ENCODE results near the gene HARS2.
"Not testable (repeated sequence)": the region's sequence is repeated elsewhere in the genome, so short reads cannot be mapped to it uniquely, and the experiment has no call there.

The HARS2 gene

DNA sequence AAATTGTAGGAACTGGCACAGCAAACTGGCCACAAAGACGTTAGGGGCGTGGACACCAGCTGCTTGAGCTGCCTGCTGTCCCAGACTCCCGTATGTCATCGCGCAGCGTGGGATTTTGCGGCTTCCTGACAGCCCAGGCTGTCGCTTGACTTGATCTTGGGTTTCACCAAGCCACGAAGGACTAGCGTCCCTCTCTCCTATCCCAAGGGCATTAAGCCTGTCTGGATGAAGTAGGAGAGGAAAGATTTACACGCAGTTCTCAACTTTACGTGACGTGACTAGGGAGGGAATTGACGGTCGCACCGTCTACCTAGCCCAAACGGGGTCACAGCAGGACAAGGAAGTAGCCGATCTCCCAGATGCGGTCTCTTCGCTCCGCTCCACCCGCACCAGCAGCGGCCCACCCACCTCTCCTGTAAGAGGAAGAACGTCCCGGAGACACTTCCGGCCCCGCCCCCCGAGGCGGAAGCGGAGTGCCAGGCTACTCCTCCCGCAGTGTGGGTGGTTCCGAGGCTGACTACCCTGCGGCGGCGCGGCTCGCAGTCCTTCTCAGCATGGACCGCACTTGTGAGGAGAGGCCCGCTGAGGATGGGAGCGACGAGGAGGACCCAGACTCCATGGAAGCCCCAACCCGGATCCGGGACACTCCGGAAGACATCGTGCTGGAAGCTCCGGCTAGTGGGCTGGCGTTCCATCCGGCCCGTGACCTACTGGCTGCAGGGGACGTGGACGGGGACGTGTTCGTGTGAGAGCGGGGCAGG lies 26.7 kb upstream of the HARS2 start, which contains the start of gene WDR55:
Gene WDR55, plus strand, starts transcription at position 546 of the 761 bp plus-strand sequence. Its CDS starts 9 bp downstream, at position 555.
- TF ChIP-seq, protein P1, sequence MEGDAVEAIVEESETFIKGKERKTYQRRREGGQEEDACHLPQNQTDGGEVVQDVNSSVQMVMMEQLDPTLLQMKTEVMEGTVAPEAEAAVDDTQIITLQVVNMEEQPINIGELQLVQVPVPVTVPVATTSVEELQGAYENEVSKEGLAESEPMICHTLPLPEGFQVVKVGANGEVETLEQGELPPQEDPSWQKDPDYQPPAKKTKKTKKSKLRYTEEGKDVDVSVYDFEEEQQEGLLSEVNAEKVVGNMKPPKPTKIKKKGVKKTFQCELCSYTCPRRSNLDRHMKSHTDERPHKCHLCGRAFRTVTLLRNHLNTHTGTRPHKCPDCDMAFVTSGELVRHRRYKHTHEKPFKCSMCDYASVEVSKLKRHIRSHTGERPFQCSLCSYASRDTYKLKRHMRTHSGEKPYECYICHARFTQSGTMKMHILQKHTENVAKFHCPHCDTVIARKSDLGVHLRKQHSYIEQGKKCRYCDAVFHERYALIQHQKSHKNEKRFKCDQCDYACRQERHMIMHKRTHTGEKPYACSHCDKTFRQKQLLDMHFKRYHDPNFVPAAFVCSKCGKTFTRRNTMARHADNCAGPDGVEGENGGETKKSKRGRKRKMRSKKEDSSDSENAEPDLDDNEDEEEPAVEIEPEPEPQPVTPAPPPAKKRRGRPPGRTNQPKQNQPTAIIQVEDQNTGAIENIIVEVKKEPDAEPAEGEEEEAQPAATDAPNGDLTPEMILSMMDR (IDR thresholded peaks at IDR 0.05; ENCODE audit: control insufficient read depth, insufficient read depth, low read depth, low read length, missing control alignments): no peak
- DNase-seq (ENCODE audit: low read depth): peak; percentile 46
- peak within 1 kb of the TSS; percentile 91 for H3K4me3 ChIP-seq (ENCODE audit: control insufficient read depth, low read depth, low read length)

DNA sequence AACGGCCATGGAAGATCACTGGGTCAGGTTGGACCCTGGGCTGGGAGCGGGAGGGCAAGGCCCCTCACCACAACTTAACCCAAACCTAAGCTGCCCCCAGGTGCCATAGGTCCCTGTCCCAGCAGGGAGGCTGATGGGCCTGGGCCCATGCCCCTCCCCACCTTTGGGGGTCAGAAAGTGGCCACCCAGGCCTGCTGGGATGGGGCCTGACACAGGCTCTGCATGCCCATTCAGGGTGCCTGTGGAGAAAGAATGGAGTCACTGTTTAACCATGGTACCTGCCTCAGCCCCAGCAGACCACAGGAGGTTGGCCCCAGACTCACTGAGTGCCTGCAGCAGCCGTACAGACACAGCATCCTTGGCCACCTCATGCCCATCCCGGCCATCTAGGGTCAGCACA lies 20.2 kb upstream of the HARS2 start:
- not testable (repeated sequence) for DNase-seq (ENCODE audit: low read depth); H3K4me3 ChIP-seq (ENCODE audit: control insufficient read depth, low read depth, low read length)

DNA sequence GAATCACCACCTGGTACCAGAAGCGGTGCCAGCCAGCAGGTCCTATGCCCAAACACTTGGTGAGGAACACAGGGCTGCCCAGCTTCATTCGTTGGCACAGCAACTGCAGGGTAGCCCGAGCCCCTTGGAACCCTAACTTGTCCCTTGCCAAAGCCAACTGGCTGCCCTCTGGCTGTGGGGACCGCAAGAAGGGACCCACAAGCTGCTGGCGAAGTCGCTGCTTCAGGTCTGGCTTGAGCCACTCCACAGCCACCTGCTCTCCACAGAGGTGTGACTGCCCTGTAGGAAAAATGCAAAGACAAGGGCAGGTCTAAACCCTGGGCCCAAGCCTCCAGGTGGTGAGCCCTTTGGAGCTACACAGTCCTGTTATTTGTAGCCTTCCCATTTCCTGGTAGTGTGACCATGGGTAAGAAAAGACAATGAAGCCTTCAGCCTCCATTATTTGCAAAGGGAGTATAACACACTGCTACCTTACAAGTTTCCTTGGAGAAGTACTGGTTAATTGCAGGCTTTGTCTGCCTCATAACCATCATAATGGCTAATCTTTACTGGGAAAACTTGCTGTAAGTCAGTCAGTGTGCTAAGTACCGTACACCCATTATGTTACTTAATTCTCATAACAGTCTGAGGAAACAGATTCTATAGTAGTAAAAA lies 19.7 kb upstream of the HARS2 start:
- DNase-seq (ENCODE audit: low read depth): no peak
- no peak overlapping the region for H3K4me3 ChIP-seq (ENCODE audit: control insufficient read depth, low read depth, low read length)
- TF ChIP-seq, protein P1 (IDR thresholded peaks at IDR 0.05; ENCODE audit: control insufficient read depth, insufficient read depth, low read depth, low read length, missing control alignments): no peak

GRCh38 chr5:140672455-140673186 lies 18.6 kb upstream of the HARS2 start:
- no peak overlapping the region for H3K4me3 ChIP-seq (ENCODE audit: control insufficient read depth, low read depth, low read length)
- DNase-seq (ENCODE audit: low read depth): no peak
- TF ChIP-seq, protein P1 (IDR thresholded peaks at IDR 0.05; ENCODE audit: control insufficient read depth, insufficient read depth, low read depth, low read length, missing control alignments): no peak

GRCh38 chr5:140673187-140673976 lies 17.9 kb upstream of the HARS2 start, which contains the start of gene DND1:
DND1 (minus strand) TSS chr5:140673576; CDS start chr5:140673542, 34 bp downstream.
- DNase-seq (ENCODE audit: low read depth): no peak
- TF ChIP-seq, protein P1 (IDR thresholded peaks at IDR 0.05; ENCODE audit: control insufficient read depth, insufficient read depth, low read depth, low read length, missing control alignments): no peak
- no peak within 1 kb of the TSS for H3K4me3 ChIP-seq (ENCODE audit: control insufficient read depth, low read depth, low read length)

DNA sequence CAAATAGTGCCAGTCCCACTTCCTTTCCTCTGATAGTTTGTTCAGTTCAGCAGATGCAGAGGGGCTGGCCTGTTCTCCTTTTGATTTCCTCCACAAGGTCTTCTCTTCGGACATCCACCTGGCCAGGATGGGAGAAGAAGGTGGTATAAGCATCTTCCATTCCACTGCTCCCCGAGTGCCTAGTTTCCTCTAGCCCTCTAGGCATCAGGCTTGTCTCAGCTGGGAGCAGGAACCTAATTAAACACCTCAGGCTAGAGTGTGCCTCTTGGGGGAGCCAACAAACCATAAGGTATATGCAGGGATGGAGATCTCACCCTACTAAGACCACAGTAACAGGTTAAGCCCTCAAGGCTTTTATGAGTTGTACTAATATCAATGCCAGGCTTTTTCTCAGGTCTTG lies 17.0 kb upstream of the HARS2 start:
- no peak for DNase-seq (ENCODE audit: low read depth)
- no peak overlapping the region for H3K4me3 ChIP-seq (ENCODE audit: control insufficient read depth, low read depth, low read length)

More for the DNA sequence above, 17.0 kb upstream of the HARS2 start:
- TF ChIP-seq, protein P1 (IDR thresholded peaks at IDR 0.05; ENCODE audit: control insufficient read depth, insufficient read depth, low read depth, low read length, missing control alignments): no peak

All from AG09309 (cell line).